Measurements from ENCODE around the gene ILKAP. TPM values are rescaled to one million over a fixed set of nuclear protein-coding genes. Genes with fewer than 3 reads are reported as not detected.

ILKAP gene
- total RNA-seq, 1 experiment from 2014 or later = 49.9 TPM

DNA sequence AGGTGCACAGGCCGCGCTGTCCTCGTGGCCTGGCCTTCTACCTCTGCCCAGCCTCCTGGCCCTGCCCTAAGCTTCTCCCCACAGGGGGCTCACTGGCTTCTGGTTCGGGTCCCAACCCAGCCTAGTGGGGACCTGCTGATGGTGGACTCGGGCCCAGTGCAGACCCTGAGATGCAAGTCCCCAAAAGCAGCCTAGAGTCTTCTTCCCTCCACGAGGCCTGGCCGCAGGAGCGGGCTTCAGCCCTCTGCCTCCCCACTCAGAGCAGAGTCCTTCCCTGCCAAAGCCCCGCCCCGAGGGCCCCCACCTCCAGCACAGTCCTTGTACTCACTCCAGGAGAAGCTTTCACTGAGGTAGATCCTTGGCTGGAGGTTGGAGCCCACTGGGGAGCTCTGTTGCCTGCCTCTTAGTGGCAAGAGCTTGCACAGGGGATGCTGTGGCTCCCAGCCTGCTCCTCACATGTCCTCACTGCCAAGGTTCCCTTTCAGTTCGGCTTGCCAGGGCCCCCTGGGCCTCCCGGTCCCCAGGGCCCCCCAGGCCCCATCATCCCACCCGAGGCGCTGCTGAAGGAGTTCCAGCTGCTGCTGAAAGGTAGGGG is 41.1 kb downstream of the ILKAP start:
- BruUV-seq (replicated peaks) = no TSS peak
- Histone ChIP-seq H3K9me3 (ENCODE audit: control insufficient read depth, insufficient read depth, low read depth, low read length) (no peaks in the 10 kb centered on the region), H3K27ac (ENCODE audit: low read length) (no peak overlapping the region), H3K27me3 (ENCODE audit: control insufficient read depth, insufficient read depth, low read length) (no peaks in the 10 kb centered on the region), H3K4me3 (ENCODE audit: low read depth in 2 of 2, low read length in 2 of 2) (no peak overlapping the region), H3K4me1 (ENCODE audit: control insufficient read depth, insufficient read depth, low read length) (peaks cover 7% of the 10 kb centered on the region), H3K36me3 (ENCODE audit: control insufficient read depth, insufficient read depth, low read length) (no peaks in the 10 kb centered on the region)
- ATAC-seq (no peak), DNase-seq (ENCODE audit: low read depth, low spot score) (no peak)
- in situ Hi-C loops (cut with HindIII; ENCODE audit: low pct_unique_long_range_greater_than_20kb, low sequenced_read_pairs) (no loop called here), intact Hi-C loops (cut with micrococcal nuclease; ENCODE audit: unreplicated experiment) (no loop called here)
- TF ChIP-seq, protein P1, sequence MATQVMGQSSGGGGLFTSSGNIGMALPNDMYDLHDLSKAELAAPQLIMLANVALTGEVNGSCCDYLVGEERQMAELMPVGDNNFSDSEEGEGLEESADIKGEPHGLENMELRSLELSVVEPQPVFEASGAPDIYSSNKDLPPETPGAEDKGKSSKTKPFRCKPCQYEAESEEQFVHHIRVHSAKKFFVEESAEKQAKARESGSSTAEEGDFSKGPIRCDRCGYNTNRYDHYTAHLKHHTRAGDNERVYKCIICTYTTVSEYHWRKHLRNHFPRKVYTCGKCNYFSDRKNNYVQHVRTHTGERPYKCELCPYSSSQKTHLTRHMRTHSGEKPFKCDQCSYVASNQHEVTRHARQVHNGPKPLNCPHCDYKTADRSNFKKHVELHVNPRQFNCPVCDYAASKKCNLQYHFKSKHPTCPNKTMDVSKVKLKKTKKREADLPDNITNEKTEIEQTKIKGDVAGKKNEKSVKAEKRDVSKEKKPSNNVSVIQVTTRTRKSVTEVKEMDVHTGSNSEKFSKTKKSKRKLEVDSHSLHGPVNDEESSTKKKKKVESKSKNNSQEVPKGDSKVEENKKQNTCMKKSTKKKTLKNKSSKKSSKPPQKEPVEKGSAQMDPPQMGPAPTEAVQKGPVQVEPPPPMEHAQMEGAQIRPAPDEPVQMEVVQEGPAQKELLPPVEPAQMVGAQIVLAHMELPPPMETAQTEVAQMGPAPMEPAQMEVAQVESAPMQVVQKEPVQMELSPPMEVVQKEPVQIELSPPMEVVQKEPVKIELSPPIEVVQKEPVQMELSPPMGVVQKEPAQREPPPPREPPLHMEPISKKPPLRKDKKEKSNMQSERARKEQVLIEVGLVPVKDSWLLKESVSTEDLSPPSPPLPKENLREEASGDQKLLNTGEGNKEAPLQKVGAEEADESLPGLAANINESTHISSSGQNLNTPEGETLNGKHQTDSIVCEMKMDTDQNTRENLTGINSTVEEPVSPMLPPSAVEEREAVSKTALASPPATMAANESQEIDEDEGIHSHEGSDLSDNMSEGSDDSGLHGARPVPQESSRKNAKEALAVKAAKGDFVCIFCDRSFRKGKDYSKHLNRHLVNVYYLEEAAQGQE (IDR thresholded peaks at IDR 0.05; ENCODE audit: insufficient read depth in 1 of 2, low read depth in 2 of 2, low read length in 1 of 2) = no peak
- TF ChIP-seq POLR2AphosphoS5 (IDR thresholded peaks at IDR 0.05; ENCODE audit: low read depth, low read length) (no peak), TCF7L2 (IDR thresholded peaks at IDR 0.05; ENCODE audit: low read depth, low read length) (no peak), SIN3A (IDR thresholded peaks at IDR 0.05; ENCODE audit: borderline replicate concordance, insufficient read depth, low read depth, low read length) (no peak)
- TF ChIP-seq, protein P2, sequence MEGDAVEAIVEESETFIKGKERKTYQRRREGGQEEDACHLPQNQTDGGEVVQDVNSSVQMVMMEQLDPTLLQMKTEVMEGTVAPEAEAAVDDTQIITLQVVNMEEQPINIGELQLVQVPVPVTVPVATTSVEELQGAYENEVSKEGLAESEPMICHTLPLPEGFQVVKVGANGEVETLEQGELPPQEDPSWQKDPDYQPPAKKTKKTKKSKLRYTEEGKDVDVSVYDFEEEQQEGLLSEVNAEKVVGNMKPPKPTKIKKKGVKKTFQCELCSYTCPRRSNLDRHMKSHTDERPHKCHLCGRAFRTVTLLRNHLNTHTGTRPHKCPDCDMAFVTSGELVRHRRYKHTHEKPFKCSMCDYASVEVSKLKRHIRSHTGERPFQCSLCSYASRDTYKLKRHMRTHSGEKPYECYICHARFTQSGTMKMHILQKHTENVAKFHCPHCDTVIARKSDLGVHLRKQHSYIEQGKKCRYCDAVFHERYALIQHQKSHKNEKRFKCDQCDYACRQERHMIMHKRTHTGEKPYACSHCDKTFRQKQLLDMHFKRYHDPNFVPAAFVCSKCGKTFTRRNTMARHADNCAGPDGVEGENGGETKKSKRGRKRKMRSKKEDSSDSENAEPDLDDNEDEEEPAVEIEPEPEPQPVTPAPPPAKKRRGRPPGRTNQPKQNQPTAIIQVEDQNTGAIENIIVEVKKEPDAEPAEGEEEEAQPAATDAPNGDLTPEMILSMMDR (IDR thresholded peaks at IDR 0.05) = no peak
- ChIA-PET POLR2A (no interaction called here), CTCF (no interaction called here)

DNA sequence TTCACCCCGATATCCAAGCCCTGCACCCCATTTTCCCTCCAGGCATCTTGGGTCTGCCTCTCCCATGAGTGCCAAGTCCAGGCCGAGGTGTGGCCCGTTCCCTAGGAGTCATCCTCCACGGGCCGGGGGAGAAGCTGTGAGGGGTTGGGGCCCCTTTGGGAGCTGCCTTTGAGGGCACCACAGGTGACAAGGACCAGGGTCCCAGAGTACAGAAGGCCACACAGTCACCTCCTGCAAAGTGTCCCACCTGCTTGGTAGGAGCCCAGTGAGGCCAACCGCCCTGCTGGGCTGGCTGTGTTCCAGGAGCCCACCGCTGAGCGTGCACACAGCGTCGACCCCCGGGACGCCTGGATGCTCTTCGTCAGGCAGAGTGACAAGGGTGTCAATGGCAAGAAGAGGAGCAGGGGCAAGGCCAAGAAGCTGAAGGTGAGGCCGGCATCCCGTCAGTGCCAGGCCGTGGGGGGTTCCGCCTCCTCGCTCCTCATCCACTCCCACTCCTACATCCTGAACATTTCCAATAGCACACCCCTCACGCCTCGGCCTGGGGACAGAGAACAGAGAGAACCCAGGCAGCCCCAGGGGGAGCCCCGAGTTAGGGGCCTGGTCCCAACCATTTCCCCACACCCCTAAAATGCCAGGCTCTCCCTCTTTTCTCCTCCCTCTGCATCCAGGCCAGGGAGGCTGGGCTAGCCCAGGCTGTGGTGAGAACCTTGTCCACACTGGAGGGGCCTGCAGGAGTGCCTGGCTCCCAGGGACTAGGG is 42.0 kb downstream of the ILKAP start:
- CTCF ChIA-PET = no interaction called here
- Histone ChIP-seq H3K27ac (ENCODE audit: low read length) (no peak overlapping the region), H3K27me3 (ENCODE audit: control insufficient read depth, insufficient read depth, low read length) (no peaks in the 10 kb centered on the region), H3K9me3 (ENCODE audit: control insufficient read depth, insufficient read depth, low read depth, low read length) (no peaks in the 10 kb centered on the region), H3K4me1 (ENCODE audit: control insufficient read depth, insufficient read depth, low read length) (peaks cover 7% of the 10 kb centered on the region), H3K36me3 (ENCODE audit: control insufficient read depth, insufficient read depth, low read length) (no peaks in the 10 kb centered on the region), H3K4me3 (ENCODE audit: low read depth in 2 of 2, low read length in 2 of 2) (no peak overlapping the region)
- in situ Hi-C loops (cut with HindIII; ENCODE audit: low pct_unique_long_range_greater_than_20kb, low sequenced_read_pairs) (no loop called here), intact Hi-C loops (cut with micrococcal nuclease; ENCODE audit: unreplicated experiment) (no loop called here)
- TF ChIP-seq SIN3A (IDR thresholded peaks at IDR 0.05; ENCODE audit: borderline replicate concordance, insufficient read depth, low read depth, low read length) (no peak), TCF7L2 (IDR thresholded peaks at IDR 0.05; ENCODE audit: low read depth, low read length) (no peak)
- TF ChIP-seq, protein P1 (IDR thresholded peaks at IDR 0.05; ENCODE audit: insufficient read depth in 1 of 2, low read depth in 2 of 2, low read length in 1 of 2) = no peak
- TF ChIP-seq, protein P2 (IDR thresholded peaks at IDR 0.05) = no peak
- no peak for DNase-seq (ENCODE audit: low read depth, low spot score)
- no TSS peak for BruUV-seq (replicated peaks)
- POLR2A ChIA-PET = no interaction called here
- ATAC-seq = no peak

Measured in Panc1 (cell line).